ENCODE data around the gene SMPD3.

Gene SMPD3

DNA sequence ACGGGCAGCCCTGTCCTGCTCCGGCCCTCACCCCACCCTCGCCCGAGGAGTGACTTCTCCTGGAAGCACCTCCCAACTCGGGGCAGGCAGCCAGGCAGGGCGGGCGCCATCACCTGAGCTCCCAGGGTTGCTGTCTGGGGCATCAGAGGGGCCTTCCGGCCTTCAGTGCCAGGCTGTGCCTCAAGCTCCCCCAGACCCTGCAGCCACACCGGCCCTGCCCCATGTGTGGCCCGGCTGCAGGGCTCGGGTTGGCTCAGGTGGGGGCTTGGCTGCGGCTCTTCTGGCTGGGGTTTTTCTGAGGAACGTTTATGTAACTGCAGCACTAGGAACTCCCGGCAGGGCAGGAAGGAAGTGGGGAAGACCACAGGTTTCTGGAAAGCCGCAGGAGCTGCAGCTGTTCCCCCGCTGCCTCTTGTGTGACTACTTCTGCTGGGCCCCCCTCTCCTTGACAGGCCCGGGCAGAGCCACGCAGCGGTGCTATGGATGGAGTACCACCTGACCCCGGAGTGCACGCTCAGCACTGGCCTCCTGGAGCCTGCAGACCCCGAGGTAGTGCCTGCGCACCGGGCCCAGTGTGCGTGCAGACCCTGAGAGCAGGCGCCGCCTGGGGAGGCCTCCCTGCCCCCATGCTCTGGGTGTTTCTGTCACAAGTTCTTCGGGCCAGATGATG, 91.9 kb downstream of the SMPD3 start:
- TF ChIP-seq CTCF (IDR thresholded peaks at IDR 0.05) (no peak), ZFX (IDR thresholded peaks at IDR 0.05; ENCODE audit: borderline replicate concordance) (no peak)
- no peak overlapping the region for H3K27ac ChIP-seq

GRCh38 chr16:68355447-68356248, 92.7 kb downstream of the SMPD3 start:
- TF ChIP-seq CTCF (IDR thresholded peaks at IDR 0.05) (peak; percentile 16; the same call in 1 of the 2 replicates), ZFX (IDR thresholded peaks at IDR 0.05; ENCODE audit: borderline replicate concordance) (no peak)
- H3K27ac ChIP-seq: no peak overlapping the region

- TF ChIP-seq ZFX (IDR thresholded peaks at IDR 0.05; ENCODE audit: borderline replicate concordance) (no peak), CTCF (IDR thresholded peaks at IDR 0.05) (no peak)
- no peak overlapping the region for H3K27ac ChIP-seq
Observed at GRCh38 chr16:68354816-68355215, 93.5 kb downstream of the SMPD3 start.

- no peak for TF ChIP-seq CTCF (IDR thresholded peaks at IDR 0.05)
- TF ChIP-seq ZFX (IDR thresholded peaks at IDR 0.05; ENCODE audit: borderline replicate concordance): no peak
- H3K27ac ChIP-seq: no peak overlapping the region
Observed at GRCh38 chr16:68353366-68353765, 94.9 kb downstream of the SMPD3 start.

GRCh38 chr16:68351991-68352431, 96.3 kb downstream of the SMPD3 start:
- H3K27ac ChIP-seq: peak overlapping the region; percentile 68

GRCh38 chr16:68351463-68351862, 96.8 kb downstream of the SMPD3 start:
- TF ChIP-seq ZFX (IDR thresholded peaks at IDR 0.05; ENCODE audit: borderline replicate concordance) (no peak), CTCF (IDR thresholded peaks at IDR 0.05) (no peak)
- H3K27ac ChIP-seq: peak overlapping the region; percentile 68

More at GRCh38 chr16:68351991-68352431, 96.3 kb downstream of the SMPD3 start:
- TF ChIP-seq ZFX (IDR thresholded peaks at IDR 0.05; ENCODE audit: borderline replicate concordance) (no peak), CTCF (IDR thresholded peaks at IDR 0.05) (peak; percentile 0; the same call in 1 of the 2 replicates)

Data from 22Rv1 (cell line).